CD4-positive, alpha-beta memory T cell (primary cell): Measurements from ENCODE around the gene GUCD1. TPM values are rescaled to one million over a fixed set of nuclear protein-coding genes. Genes with fewer than 3 reads are reported as not detected.
A peak's percentile ranks its signal among the peaks of the same experiment; 100 is the strongest.

ENCODE experiments used
- CTCF ChIA-PET: fragments of 350-600 bp; sonication (Branson Sonifier 250); formaldehyde crosslinking; loops from one replicate; lab custom pipeline; 2021; ENCODE audit warnings: inconsistent platforms; ENCODE audit not compliant: partially characterized antibody; lab: Charles Lee
- POLR2A ChIA-PET: fragments of 350-600 bp; sonication (Branson Sonifier 250); formaldehyde crosslinking; loops from one replicate; lab custom pipeline; 2021; ENCODE audit not compliant: partially characterized antibody; lab: Charles Lee
- DNase-seq, 5 donors: peaks; one replicate each; pipeline versions ENCODE4 v3.0.0 to v3.0.0-alpha.2; 2020 to 2022; ENCODE audit warnings: mixed read lengths in 1 of 5
- H3K27ac ChIP-seq: one replicate; pipeline ENCODE4 v1.7.0; 2013; ENCODE audit warnings: low read depth, low read length
- H3K27me3 ChIP-seq: 2 replicates; pipeline ENCODE4 v1.7.0; 2013; ENCODE audit warnings: mild to moderate bottlenecking, low read length, moderate library complexity; ENCODE audit not compliant: insufficient read depth
- H3K36me3 ChIP-seq: 2 replicates; pipeline ENCODE4 v1.7.0; 2013; ENCODE audit warnings: mild to moderate bottlenecking, low read length, moderate library complexity; ENCODE audit not compliant: insufficient read depth
- H3K4me1 ChIP-seq: 2 replicates; pipeline ENCODE4 v1.7.0; 2013; ENCODE audit warnings: mild to moderate bottlenecking, low read length, moderate library complexity; ENCODE audit not compliant: insufficient read depth
- H3K4me3 ChIP-seq, 2 donors: one replicate each; pipeline ENCODE4 v1.7.0; 2013; ENCODE audit warnings: low read length in 2 of 2, mild to moderate bottlenecking in 1 of 2
- H3K9me3 ChIP-seq, 2 donors: one replicate each; pipeline ENCODE4 v1.7.0; 2013; ENCODE audit warnings: low read length in 2 of 2, control low read depth in 1 of 2; ENCODE audit not compliant: control insufficient read depth in 1 of 2
- H3K27ac Mint-ChIP-seq, 7 donors: one replicate each; pipeline ENCODE4 v1.8.0; 2020 to 2021; ENCODE audit warnings: mixed read lengths in 7 of 7, mild to moderate bottlenecking in 6 of 7, inconsistent platforms in 3 of 7, moderate library complexity in 3 of 7
- H3K27me3 Mint-ChIP-seq, 2 donors: one replicate each; pipeline ENCODE4 v1.8.0; 2020 to 2021; ENCODE audit warnings: mixed read lengths in 2 of 2
- H3K36me3 Mint-ChIP-seq, 2 donors: one replicate each; pipeline ENCODE4 v1.8.0; 2020 to 2021; ENCODE audit warnings: mixed read lengths in 2 of 2, inconsistent platforms in 1 of 2, mild to moderate bottlenecking in 1 of 2
- H3K4me1 Mint-ChIP-seq, 4 donors: one replicate each; pipeline ENCODE4 v1.8.0; 2020 to 2021; ENCODE audit warnings: mixed read lengths in 4 of 4, mild to moderate bottlenecking in 1 of 4
- H3K4me3 Mint-ChIP-seq, 8 donors: one replicate each; pipeline ENCODE4 v1.8.0; 2020 to 2021; ENCODE audit warnings: mixed read lengths in 8 of 8, mild to moderate bottlenecking in 7 of 8, moderate library complexity in 6 of 8, inconsistent platforms in 3 of 8
- H3K9me3 Mint-ChIP-seq, 8 donors: one replicate each; pipeline ENCODE4 v1.8.0; 2020 to 2021; ENCODE audit warnings: mixed read lengths in 8 of 8, mild to moderate bottlenecking in 5 of 8, inconsistent platforms in 3 of 8, moderate library complexity in 1 of 8
- intact Hi-C: fragments of 100-400 bp; cut with micrococcal nuclease; formaldehyde crosslinking; loops from one replicate; pipeline ENCODE4 v1.15.1; 2023
- polyA plus RNA-seq, 2 donors: library from polyadenylated mRNA; unstranded; fragments of 300-500 nt; fragmentation: Illumina TruSeq; gene quantifications; one replicate each; pipeline ENCODE4 v1.2.3, GENCODE V29; 2021
- total RNA-seq, 2 experiments: library from RNA; stranded (reverse); gene quantifications; one replicate each; pipeline ENCODE4 v1.2.3, GENCODE V29; 2021

GUCD1 gene
- total and polyA plus RNA-seq, 4 experiments from 2014 or later: 44.2 to 65.5 (median 56.1) TPM

DNA sequence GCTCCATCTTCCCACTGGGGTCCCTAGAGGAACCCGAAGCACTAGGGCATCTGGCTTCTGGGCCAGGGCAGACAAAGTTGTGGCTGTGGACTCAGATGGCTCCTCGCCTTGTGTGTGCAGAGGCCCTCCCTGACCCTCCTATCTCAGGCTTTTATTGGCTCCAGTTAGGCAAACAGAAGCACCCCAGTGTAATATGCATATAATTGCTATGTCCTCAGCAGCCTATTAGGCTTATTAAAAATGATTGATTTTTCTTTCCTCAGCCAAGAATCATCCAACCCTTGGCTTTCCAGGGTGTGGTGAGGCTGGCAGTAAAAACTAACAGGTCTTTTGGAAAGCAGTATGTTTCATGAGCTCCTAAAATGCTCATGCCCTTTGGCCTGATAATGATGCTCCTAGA lies 37.5 kb downstream of the GUCD1 start:
- Histone ChIP-seq H3K27ac (no peak overlapping the region), H3K9me3 (no peaks in the 10 kb centered on the region), H3K4me3 (no peak overlapping the region), H3K36me3 (no peaks in the 10 kb centered on the region), H3K4me1 (no peaks in the 10 kb centered on the region), H3K27me3 (no peaks in the 10 kb centered on the region)
- no peaks in the 10 kb centered on the region for H3K36me3 Mint-ChIP-seq
- no peaks in the 10 kb centered on the region for H3K9me3 Mint-ChIP-seq
- peaks cover 3 to 6% (median 4%) of the 10 kb centered on the region in 4 donors for H3K4me1 Mint-ChIP-seq
- H3K4me3 Mint-ChIP-seq: no peak overlapping the region
- ChIA-PET CTCF (interaction anchor here (1.0 kb wide), 1 partner anchor 13 kb away, joined by 3 read pairs; no protein-coding TSS in a partner anchor), POLR2A (interaction anchor here (1.6 kb wide), 1 partner anchor 96 kb away, joined by 3 read pairs; no protein-coding TSS in a partner anchor)
- intact Hi-C loops: no loop called here
- no peak for DNase-seq
- H3K27ac Mint-ChIP-seq: peak overlapping the region in 1 of 7 donors; percentile 23
- H3K27me3 Mint-ChIP-seq: no peaks in the 10 kb centered on the region

GRCh38 chr22:24516301-24516737 lies 38.6 kb downstream of the GUCD1 start:
- intact Hi-C loops: no loop called here
- Mint-ChIP-seq H3K27me3 (no peaks in the 10 kb centered on the region), H3K4me3 (no peak overlapping the region), H3K4me1 (peaks cover 0 to 1% (median under 1%) of the 10 kb centered on the region in 4 donors), H3K36me3 (no peaks in the 10 kb centered on the region), H3K9me3 (no peaks in the 10 kb centered on the region), H3K27ac (no peak overlapping the region)
- Histone ChIP-seq H3K9me3 (no peaks in the 10 kb centered on the region), H3K36me3 (no peaks in the 10 kb centered on the region), H3K27ac (no peak overlapping the region), H3K4me3 (no peak overlapping the region), H3K4me1 (no peaks in the 10 kb centered on the region), H3K27me3 (no peaks in the 10 kb centered on the region)
- DNase-seq: no peak
- ChIA-PET POLR2A (no interaction called here), CTCF (interaction anchor here (1.4 kb wide), 1 partner anchor 9 kb away, joined by 4 read pairs; no protein-coding TSS in a partner anchor)

GRCh38 chr22:24515027-24515338 lies 40.0 kb downstream of the GUCD1 start:
- Histone ChIP-seq H3K4me1 (no peaks in the 10 kb centered on the region), H3K4me3 (no peak overlapping the region), H3K27me3 (no peaks in the 10 kb centered on the region), H3K36me3 (no peaks in the 10 kb centered on the region), H3K27ac (no peak overlapping the region), H3K9me3 (no peaks in the 10 kb centered on the region)
- Mint-ChIP-seq H3K4me3 (no peak overlapping the region), H3K27me3 (no peaks in the 10 kb centered on the region), H3K9me3 (no peaks in the 10 kb centered on the region), H3K36me3 (no peaks in the 10 kb centered on the region), H3K4me1 (peaks cover 0 to 8% (median 2%) of the 10 kb centered on the region in 4 donors), H3K27ac (no peak overlapping the region)
- DNase-seq: no peak
- ChIA-PET CTCF (no interaction called here), POLR2A (no interaction called here)
- intact Hi-C loops: no loop called here

- DNase-seq: no peak
- POLR2A ChIA-PET: no interaction called here
- no peak overlapping the region for H3K4me3 Mint-ChIP-seq
- Histone ChIP-seq H3K9me3 (no peaks in the 10 kb centered on the region), H3K27me3 (no peaks in the 10 kb centered on the region), H3K36me3 (no peaks in the 10 kb centered on the region), H3K27ac (no peak overlapping the region), H3K4me3 (no peak overlapping the region), H3K4me1 (no peaks in the 10 kb centered on the region)
- H3K9me3 Mint-ChIP-seq: no peaks in the 10 kb centered on the region
- no peak overlapping the region for H3K27ac Mint-ChIP-seq
- CTCF ChIA-PET: no interaction called here
- no peaks in the 10 kb centered on the region for H3K27me3 Mint-ChIP-seq
- no peaks in the 10 kb centered on the region for H3K36me3 Mint-ChIP-seq
- intact Hi-C loops: no loop called here
- H3K4me1 Mint-ChIP-seq: peaks cover 0 to 8% (median 2%) of the 10 kb centered on the region in 4 donors
These were observed 40.5 kb downstream of the GUCD1 start for GRCh38 chr22:24514241-24515026.

GRCh38 chr22:24513378-24514240 lies 41.3 kb downstream of the GUCD1 start:
- no peak for DNase-seq
- no peak overlapping the region for H3K27ac ChIP-seq
- peaks cover 0 to 8% (median 2%) of the 10 kb centered on the region in 4 donors for H3K4me1 Mint-ChIP-seq
- H3K36me3 ChIP-seq: no peaks in the 10 kb centered on the region
- H3K9me3 ChIP-seq: no peaks in the 10 kb centered on the region
- H3K36me3 Mint-ChIP-seq: no peaks in the 10 kb centered on the region
- H3K9me3 Mint-ChIP-seq: no peaks in the 10 kb centered on the region
- H3K4me3 Mint-ChIP-seq: no peak overlapping the region
- H3K27ac Mint-ChIP-seq: no peak overlapping the region
- POLR2A ChIA-PET: no interaction called here
- H3K27me3 Mint-ChIP-seq: no peaks in the 10 kb centered on the region
- CTCF ChIA-PET: no interaction called here
- H3K4me1 ChIP-seq: no peaks in the 10 kb centered on the region
- intact Hi-C loops: no loop called here
- H3K27me3 ChIP-seq: no peaks in the 10 kb centered on the region
- no peak overlapping the region for H3K4me3 ChIP-seq

DNA sequence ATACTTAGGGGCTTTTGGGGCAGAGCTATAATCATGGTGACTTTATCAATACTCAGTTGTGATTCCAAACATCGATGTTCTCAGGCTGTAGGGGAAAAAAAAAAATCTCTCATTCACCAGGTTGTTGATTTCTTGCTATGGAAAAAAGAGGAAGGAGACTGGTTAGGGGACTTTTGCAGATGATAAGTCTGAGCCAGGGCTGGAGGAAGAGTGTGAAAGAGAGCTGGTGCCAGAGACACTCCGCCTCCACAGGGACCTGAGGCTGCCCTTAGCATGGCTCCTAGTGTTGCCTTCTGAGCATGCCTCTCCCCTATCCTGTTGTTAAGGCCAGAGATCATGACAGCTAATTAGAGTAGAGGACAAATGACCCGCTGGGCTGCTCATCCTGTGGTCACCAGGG lies 42.9 kb downstream of the GUCD1 start:
- H3K27ac Mint-ChIP-seq: no peak overlapping the region
- no peaks in the 10 kb centered on the region for H3K9me3 Mint-ChIP-seq
- ChIA-PET CTCF (no interaction called here), POLR2A (no interaction called here)
- Histone ChIP-seq H3K27ac (no peak overlapping the region), H3K9me3 (no peaks in the 10 kb centered on the region), H3K4me3 (no peak overlapping the region), H3K4me1 (no peaks in the 10 kb centered on the region), H3K36me3 (no peaks in the 10 kb centered on the region), H3K27me3 (no peaks in the 10 kb centered on the region)
- H3K4me3 Mint-ChIP-seq: no peak overlapping the region
- no peaks in the 10 kb centered on the region for H3K36me3 Mint-ChIP-seq
- H3K4me1 Mint-ChIP-seq: peaks cover 0 to 8% (median 2%) of the 10 kb centered on the region in 4 donors
- H3K27me3 Mint-ChIP-seq: no peaks in the 10 kb centered on the region
- intact Hi-C loops: no loop called here
- DNase-seq: no peak
